ENCODE data around the gene CHMP2A.
"Not testable (repeated sequence)": the region's sequence is repeated elsewhere in the genome, so short reads cannot be mapped to it uniquely, and the experiment has no call there.

The CHMP2A gene

GRCh38 chr19:58555369-58555885 lies 522 bp upstream of the CHMP2A start:
- DNase-seq (ENCODE audit: low spot score), result no peak

DNA sequence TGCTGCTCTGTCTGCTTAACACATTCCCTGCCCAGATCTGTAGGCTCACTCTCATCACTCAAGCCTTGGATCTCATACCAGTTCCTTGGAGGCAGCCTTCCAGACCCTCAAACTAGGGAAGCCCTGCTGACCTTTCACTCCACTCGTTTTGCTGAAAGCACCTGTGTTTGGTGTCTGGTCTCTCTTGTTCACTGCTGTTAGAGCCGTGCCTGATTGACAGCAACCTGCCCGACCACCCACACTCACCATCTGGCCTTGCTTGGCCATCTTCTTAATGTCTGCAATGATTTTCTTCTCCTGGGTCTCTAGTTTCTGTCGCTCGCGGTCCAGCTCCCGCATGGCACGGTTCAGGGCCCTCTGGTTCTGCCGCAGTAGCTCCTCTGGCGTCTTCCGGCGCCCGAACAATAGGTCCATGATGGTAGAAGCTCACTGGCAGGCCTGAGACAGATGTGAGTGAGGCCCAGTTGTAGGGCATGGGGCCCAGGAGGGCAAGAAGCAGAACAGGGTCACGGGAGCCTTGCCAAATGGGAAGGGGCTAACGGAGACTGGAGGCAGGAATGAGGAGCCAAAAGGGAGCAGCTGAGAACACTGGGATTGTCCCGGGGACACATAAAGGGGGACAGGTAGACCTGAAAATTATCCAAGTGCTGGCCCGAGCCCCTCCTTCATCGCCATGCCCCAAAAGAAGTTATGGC lies 959 bp downstream of the CHMP2A start:
- DNase-seq (ENCODE audit: low spot score), result no peak

DNA sequence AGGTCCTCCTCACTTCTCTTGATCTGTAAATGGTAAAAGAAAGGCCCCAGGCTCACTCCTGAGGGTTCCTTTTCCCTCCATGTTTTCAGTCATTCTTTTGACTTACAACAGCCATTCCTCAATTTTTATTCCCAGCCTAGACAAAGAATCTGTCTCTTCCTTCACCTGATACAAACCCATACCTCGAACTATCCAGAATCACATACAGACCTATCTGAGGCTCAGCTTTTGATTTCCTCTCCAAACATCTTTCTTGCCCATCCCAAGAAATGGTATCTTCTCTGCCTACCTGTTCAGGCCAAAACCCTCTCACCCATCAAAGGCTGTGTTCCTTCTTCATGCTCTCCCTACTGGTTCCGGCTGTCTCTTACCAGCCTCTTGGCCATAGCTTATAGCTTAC lies 2.2 kb downstream of the CHMP2A start:
- no peak for DNase-seq (ENCODE audit: low spot score)

GRCh38 chr19:58551577-58552471 lies 3.1 kb downstream of the CHMP2A start:
- no peak for DNase-seq (ENCODE audit: low spot score)

- no peak for DNase-seq (ENCODE audit: low spot score)
Observed at GRCh38 chr19:58551123-58551497, 3.8 kb downstream of the CHMP2A start.

GRCh38 chr19:58550362-58551122 lies 4.4 kb downstream of the CHMP2A start:
- DNase-seq (ENCODE audit: low spot score), result no peak

GRCh38 chr19:58549664-58550361 lies 5.1 kb downstream of the CHMP2A start:
- no peak for DNase-seq (ENCODE audit: low spot score)

DNA sequence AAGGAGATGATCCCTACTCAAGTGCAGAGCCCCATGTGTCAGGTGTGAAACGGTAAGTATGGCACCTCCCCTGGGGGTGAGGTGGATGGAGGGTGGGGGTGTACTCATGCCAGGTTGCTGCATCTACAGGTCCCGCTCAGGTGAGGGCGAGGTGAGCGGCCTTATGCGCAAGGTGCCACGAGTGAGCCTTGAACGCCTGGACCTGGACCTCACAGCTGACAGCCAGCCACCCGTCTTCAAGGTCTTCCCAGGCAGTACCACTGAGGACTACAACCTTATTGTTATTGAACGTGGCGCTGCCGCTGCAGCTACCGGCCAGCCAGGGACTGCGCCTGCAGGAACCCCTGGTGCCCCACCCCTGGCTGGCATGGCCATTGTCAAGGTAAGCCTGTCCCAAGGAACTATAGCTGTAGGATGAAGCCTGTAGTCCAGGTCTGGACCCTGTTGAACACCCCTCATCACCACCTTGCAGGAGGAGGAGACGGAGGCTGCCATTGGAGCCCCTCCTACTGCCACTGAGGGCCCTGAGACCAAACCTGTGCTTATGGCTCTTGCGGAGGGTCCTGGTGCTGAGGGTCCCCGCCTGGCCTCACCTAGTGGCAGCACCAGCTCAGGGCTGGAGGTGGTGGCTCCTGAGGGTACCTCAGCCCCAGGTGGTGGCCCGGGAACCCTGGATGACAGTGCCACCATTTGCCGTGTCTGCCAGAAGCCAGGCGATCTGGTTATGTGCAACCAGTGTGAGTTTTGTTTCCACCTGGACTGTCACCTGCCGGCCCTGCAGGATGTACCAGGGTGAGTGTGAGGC lies 5.8 kb downstream of the CHMP2A start:
- DNase-seq (ENCODE audit: low spot score), result no peak

DNA sequence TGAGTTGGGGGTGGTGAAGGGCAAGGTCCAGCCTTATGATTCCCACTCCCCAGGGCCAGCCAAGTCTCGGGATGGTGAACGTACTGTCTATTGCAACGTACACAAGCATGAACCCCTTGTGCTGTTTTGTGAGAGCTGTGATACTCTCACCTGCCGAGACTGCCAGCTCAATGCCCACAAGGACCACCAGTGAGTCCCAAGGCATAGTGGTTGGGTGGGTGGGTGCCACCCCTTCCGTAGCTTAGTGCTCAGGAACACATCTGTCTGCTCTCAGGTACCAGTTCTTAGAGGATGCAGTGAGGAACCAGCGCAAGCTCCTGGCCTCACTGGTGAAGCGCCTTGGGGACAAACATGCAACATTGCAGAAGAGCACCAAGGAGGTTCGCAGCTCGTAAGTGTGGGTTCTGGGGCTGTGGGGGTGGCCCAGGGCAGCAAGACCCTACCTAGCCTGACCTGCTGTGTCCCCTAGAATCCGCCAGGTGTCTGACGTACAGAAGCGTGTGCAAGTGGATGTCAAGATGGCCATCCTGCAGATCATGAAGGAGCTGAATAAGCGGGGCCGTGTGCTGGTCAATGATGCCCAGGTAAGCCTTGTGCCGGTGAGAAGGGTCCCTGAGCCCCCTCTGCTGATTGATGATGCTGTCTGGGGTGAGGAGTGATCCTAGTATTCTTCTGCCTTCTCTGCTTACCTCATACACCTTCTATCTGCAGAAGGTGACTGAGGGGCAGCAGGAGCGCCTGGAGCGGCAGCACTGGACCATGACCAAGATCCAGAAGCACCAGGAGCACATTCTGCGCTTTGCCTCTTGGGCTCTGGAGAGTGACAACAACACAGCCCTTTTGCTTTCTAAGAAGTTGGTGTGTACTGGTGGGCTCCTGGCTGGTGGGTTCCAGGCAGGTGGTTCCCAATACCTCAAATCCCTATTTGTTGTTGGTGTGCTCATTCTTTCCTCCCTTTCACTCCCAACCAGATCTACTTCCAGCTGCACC lies 7.3 kb downstream of the CHMP2A start:
- no peak for DNase-seq (ENCODE audit: low spot score)

DNA sequence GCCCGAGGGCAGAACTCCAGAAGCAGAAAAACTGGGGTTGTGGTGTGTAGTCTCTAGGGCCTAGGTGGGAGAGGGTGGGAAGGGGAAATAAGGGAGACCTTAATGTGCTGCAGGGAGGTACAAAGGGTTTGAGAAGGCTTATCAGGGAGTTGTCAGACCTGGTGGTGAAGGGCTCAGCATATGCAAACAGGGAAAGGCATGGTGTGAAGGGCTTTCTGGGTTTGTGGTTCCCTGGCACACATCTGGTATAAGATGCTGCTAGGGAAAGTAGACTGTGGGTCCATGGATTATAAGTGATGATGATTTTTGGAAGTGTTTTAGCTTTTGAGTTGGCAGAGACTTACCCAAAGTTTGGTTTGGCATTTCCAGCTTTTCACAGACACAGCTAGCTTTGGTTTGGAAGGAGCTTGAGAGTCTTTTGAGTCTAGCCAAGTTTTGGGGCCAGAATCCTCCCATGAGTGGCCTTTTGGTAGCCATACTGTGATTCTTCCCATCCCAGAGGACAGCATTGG lies 8.8 kb downstream of the CHMP2A start:
- DNase-seq (ENCODE audit: low spot score), result no peak

- DNase-seq (ENCODE audit: low spot score), result no peak
Observed at GRCh38 chr19:58545286-58546018, 9.5 kb downstream of the CHMP2A start.

DNA sequence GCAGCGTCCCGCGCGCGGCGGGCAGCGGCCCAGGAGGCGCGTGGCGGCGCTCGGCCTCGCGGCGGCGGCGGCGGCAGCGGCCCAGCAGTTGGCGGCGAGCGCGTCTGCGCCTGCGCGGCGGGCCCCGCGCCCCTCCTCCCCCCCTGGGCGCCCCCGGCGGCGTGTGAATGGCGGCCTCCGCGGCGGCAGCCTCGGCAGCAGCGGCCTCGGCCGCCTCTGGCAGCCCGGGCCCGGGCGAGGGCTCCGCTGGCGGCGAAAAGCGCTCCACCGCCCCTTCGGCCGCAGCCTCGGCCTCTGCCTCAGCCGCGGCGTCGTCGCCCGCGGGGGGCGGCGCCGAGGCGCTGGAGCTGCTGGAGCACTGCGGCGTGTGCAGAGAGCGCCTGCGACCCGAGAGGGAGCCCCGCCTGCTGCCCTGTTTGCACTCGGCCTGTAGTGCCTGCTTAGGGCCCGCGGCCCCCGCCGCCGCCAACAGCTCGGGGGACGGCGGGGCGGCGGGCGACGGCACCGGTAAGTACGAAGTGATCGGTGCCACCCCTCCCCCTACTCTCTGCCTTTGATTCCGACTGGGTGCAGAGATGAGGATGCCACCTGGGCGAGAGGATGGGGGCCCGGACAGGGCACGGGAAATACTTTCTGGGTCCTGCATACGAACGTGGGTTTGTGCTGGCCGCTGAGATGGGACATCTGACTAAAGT lies 10.2 kb downstream of the CHMP2A start:
- peak; percentile 59 for DNase-seq (ENCODE audit: low spot score)

DNA sequence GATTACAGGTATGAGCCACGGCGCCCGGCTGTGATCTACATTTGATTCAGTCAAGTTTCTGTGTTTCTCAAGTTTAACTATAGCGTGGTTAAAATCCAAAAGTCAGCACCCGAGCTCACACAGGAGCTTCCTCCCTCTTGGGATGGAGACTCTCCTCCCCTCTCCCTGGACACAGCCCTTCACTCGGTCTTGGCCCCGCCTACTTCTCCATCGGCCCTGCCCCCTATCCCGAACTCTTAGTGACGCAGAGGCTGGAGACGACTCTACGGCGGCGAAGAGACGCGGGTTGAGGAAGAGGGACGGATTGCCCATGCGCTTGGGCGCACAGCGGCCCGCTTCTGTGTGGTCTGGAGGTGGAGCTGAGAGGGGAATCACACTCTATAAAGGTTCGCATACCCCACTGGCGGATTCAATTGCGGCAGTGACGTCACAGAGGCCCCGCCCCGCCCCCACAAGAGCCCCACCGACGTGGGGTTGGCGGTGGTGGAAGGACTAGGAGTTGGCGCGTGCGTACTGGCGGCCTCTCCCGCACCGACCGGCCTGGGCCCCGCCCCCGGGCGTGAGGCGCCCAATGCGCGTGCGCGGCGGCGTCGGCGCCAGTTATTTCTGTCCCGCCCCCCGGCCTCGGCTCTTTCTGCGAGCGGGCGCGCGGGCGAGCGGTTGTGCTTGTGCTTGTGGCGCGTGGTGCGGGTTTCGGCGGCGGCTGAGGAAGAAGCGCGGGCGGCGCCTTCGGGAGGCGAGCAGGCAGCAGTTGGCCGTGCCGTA lies 10.9 kb downstream of the CHMP2A start, which contains the start of gene TRIM28:
Gene TRIM28, plus strand, starts transcription at position 239 of the 765 bp plus-strand sequence. CDS start 694 bp downstream, outside the sequence.
- peak; percentile 98 for DNase-seq (ENCODE audit: low spot score)

DNA sequence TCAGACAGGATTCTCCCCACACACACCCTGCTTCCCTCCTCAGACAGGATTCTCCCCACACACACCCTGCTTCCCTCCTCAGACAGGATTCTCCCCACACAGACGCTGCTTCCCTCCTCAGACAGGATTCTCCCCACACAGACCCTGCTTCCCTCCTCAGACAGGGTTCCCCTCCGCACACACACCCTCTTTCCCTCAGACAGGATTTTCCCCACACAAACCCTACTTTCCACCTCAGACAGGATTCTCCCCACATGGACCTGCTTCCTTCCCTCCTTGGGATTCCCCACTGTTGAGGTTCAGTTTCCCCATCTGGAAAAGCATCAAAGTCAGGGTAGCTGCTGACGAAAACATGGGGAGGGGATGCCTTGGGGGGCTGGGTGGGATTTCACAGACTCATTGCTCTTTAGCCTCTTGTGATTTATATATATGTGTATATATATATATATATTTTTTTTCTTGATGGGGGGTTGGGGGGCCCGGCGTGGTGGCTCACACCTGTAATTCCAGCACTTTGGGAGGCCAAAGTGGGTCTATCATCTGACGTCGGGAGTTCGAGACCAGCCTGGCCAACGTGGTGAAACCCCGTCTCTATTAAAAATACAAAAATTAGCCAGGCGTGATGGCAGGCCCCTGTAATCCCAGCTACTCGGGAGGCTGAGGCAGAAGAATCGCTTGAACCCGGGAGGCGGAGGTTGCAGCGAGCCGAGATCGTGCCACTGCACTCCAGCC lies 12.1 kb downstream of the CHMP2A start:
- DNase-seq (ENCODE audit: low spot score), result not testable (repeated sequence)

GRCh38 chr19:58539169-58539559 lies 15.7 kb downstream of the CHMP2A start:
- DNase-seq (ENCODE audit: low spot score), result not testable (repeated sequence)
